Measurements from ENCODE around the gene PRKAR2B. TPM values are rescaled to one million over a fixed set of nuclear protein-coding genes. Genes with fewer than 3 reads are reported as not detected.
"Not testable (repeated sequence)": the region's sequence is repeated elsewhere in the genome, so short reads cannot be mapped to it uniquely, and the experiment has no call there.

The PRKAR2B gene
- total and polyA plus RNA-seq, 4 donors, result 3.5 to 15.0 (median 5.8) TPM

DNA sequence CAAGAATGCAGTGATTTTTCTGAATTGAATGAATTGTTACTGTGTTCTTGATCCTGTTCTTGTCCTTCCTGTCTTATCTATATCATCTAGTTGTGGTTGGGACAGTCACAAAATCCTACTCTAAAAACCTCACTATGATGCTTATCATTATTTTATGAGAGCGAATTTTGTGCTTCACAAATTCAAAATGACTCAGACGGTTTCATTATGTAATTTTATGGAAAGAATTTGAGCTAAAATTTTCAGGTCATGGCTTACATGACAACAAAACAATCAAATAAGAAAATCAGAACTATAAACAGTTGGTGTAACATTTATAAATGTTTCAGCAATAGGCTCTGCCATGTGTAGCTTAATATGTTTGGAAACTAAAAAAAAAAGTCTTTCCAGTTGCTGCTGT lies 6.9 kb downstream of the PRKAR2B start:
- Histone ChIP-seq H3K27ac (ENCODE audit: low read depth in 1 of 2, low read length in 1 of 2) (no peak overlapping the region), H3K36me3 (ENCODE audit: control insufficient read depth in 4 of 4, insufficient read depth in 4 of 4, low read length in 4 of 4) (no peaks in the 10 kb centered on the region), H3K27me3 (ENCODE audit: control insufficient read depth in 3 of 3, insufficient read depth in 3 of 3, low read length in 2 of 3) (no peaks in the 10 kb centered on the region), H3K4me3 (no peak overlapping the region), H3K9me3 (ENCODE audit: control insufficient read depth in 4 of 4, insufficient read depth in 3 of 4, low read length in 3 of 4) (no peaks in the 10 kb centered on the region), H3K4me1 (ENCODE audit: control insufficient read depth in 5 of 5, insufficient read depth in 5 of 5, low read length in 5 of 5) (peaks cover 0 to 5% (median 0%) of the 10 kb centered on the region in 5 donors), H3K9ac (ENCODE audit: insufficient read depth in 1 of 2, low read length in 2 of 2) (no peak overlapping the region)
- no peak for ATAC-seq (ENCODE audit: insufficient read depth, low FRiP score)
- WGBS, 2 donors, result 67% methylated on average over 2 of the region's 2 CpGs
- no peak for DNase-seq
- TF ChIP-seq, protein P1, sequence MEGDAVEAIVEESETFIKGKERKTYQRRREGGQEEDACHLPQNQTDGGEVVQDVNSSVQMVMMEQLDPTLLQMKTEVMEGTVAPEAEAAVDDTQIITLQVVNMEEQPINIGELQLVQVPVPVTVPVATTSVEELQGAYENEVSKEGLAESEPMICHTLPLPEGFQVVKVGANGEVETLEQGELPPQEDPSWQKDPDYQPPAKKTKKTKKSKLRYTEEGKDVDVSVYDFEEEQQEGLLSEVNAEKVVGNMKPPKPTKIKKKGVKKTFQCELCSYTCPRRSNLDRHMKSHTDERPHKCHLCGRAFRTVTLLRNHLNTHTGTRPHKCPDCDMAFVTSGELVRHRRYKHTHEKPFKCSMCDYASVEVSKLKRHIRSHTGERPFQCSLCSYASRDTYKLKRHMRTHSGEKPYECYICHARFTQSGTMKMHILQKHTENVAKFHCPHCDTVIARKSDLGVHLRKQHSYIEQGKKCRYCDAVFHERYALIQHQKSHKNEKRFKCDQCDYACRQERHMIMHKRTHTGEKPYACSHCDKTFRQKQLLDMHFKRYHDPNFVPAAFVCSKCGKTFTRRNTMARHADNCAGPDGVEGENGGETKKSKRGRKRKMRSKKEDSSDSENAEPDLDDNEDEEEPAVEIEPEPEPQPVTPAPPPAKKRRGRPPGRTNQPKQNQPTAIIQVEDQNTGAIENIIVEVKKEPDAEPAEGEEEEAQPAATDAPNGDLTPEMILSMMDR (IDR thresholded peaks at IDR 0.05; ENCODE audit: control extremely low read depth, extremely low read depth), result no peak

DNA sequence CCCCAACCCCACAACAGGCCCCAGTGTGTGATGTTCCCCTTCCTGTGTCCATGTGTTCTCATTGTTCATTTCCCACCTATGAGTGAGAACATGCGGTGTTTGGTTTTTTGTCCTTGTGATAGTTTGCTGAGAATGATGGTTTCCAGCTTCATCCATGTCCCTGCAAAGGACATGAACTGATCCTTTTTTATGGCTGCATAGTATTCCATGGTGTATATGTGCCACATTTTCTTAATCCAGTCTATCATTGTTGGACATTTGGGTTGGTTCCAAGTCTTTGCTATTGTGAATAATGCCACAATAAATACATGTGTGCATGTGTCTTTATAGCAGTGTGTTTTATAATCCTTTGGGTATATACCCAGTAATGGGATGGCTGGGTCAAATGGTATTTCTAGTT lies 10.5 kb downstream of the PRKAR2B start:
- H3K9ac ChIP-seq (ENCODE audit: insufficient read depth in 1 of 2, low read length in 2 of 2); H3K4me1 ChIP-seq (ENCODE audit: control insufficient read depth in 5 of 5, insufficient read depth in 5 of 5, low read length in 5 of 5); H3K9me3 ChIP-seq (ENCODE audit: control insufficient read depth in 4 of 4, insufficient read depth in 3 of 4, low read length in 3 of 4); DNase-seq; ATAC-seq (ENCODE audit: insufficient read depth, low FRiP score); H3K27ac ChIP-seq (ENCODE audit: low read depth in 1 of 2, low read length in 1 of 2); H3K27me3 ChIP-seq (ENCODE audit: control insufficient read depth in 3 of 3, insufficient read depth in 3 of 3, low read length in 2 of 3); H3K4me3 ChIP-seq; H3K36me3 ChIP-seq (ENCODE audit: control insufficient read depth in 4 of 4, insufficient read depth in 4 of 4, low read length in 4 of 4): not testable (repeated sequence)
- WGBS, 2 donors, result 71 to 100% methylated on average over 1 of the region's 1 CpG

DNA sequence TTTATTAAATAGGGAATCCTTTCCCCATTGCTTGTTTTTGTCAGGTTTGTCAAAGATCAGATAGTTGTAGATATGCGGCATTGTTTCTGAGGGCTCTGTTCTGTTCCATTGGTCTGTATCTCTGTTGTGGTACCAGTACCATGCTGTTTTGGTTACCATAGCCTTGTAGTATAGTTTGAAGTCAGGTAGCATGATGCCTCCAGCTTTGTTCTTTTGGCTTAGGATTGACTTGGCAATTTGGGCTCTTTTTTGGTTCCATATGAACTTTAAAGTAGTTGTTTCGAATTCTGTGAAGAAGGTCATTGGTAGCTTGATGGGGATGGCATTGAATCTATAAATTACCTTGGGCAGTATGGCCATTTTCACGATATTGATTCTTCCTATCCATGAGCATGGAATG lies 11.6 kb downstream of the PRKAR2B start:
- not testable (repeated sequence) for H3K27me3 ChIP-seq (ENCODE audit: control insufficient read depth in 3 of 3, insufficient read depth in 3 of 3, low read length in 2 of 3); H3K9ac ChIP-seq (ENCODE audit: insufficient read depth in 1 of 2, low read length in 2 of 2); ATAC-seq (ENCODE audit: insufficient read depth, low FRiP score); H3K4me1 ChIP-seq (ENCODE audit: control insufficient read depth in 5 of 5, insufficient read depth in 5 of 5, low read length in 5 of 5); DNase-seq; H3K36me3 ChIP-seq (ENCODE audit: control insufficient read depth in 4 of 4, insufficient read depth in 4 of 4, low read length in 4 of 4); H3K27ac ChIP-seq (ENCODE audit: low read depth in 1 of 2, low read length in 1 of 2); H3K4me3 ChIP-seq; H3K9me3 ChIP-seq (ENCODE audit: control insufficient read depth in 4 of 4, insufficient read depth in 3 of 4, low read length in 3 of 4)
- WGBS, 2 donors, result 90 to 96% methylated on average over 3 of the region's 3 CpGs

DNA sequence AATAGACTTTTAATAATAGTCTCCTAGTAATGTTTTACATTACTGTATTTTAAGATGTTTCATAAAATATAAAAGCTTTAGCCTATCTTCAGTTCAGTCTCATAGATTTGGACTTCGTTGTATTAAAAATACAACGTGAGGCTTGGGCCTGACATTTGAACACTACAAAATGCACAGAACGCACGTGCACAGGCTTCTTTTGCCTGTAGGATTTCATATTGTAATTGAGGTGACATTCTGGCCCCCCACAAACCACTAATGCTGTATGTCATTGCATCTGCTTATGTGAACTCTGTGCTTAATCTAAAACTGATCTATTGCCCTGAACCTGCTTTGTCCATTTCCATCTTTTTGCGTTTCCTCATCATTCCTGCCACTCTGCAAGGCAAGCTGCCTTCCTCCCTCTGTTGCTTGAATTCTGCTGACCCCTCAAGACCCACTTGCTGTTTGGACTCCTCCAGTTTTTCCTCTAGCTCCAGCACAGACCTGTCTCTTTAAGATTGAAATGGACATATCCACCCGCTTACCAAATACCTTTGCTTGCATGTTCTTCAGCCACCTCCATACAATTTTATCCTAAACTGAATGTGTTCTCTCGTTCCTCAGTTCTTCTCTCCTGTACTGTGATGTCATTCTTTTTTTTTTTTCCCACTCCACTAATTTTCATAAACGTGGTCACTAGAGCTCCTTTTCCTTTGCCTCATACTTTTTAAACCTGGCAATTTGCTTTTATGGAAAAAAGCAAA lies 12.4 kb downstream of the PRKAR2B start:
- WGBS, 2 donors, result 82 to 88% methylated on average over 8 of the region's 8 CpGs
- no peak for ATAC-seq (ENCODE audit: insufficient read depth, low FRiP score)
- Histone ChIP-seq H3K36me3 (ENCODE audit: control insufficient read depth in 4 of 4, insufficient read depth in 4 of 4, low read length in 4 of 4) (no peaks in the 10 kb centered on the region), H3K4me1 (ENCODE audit: control insufficient read depth in 5 of 5, insufficient read depth in 5 of 5, low read length in 5 of 5) (peaks cover 0 to under 1% (median 0%) of the 10 kb centered on the region in 5 donors), H3K27ac (ENCODE audit: low read depth in 1 of 2, low read length in 1 of 2) (no peak overlapping the region), H3K9me3 (ENCODE audit: control insufficient read depth in 4 of 4, insufficient read depth in 3 of 4, low read length in 3 of 4) (no peaks in the 10 kb centered on the region), H3K9ac (ENCODE audit: insufficient read depth in 1 of 2, low read length in 2 of 2) (no peak overlapping the region), H3K27me3 (ENCODE audit: control insufficient read depth in 3 of 3, insufficient read depth in 3 of 3, low read length in 2 of 3) (no peaks in the 10 kb centered on the region), H3K4me3 (no peak overlapping the region)
- DNase-seq, result no peak
- TF ChIP-seq, protein P1 (IDR thresholded peaks at IDR 0.05; ENCODE audit: control extremely low read depth, extremely low read depth), result no peak
